Neural cell (in vitro differentiated cells): Measurements from ENCODE around the gene BCKDHB. TPM values are rescaled to one million over a fixed set of nuclear protein-coding genes. Genes with fewer than 3 reads are reported as not detected.
"Not testable (repeated sequence)": the region's sequence is repeated elsewhere in the genome, so short reads cannot be mapped to it uniquely, and the experiment has no call there.

Source experiments
- H2AFZ ChIP-seq: fragments of 200-600, 300-800 bp; sonication (generic), shearing (Covaris generic); 2 replicates; pipeline ENCODE4 v1.6.0; 2014; ENCODE audit warnings: low read depth, mild to moderate bottlenecking, antibody characterized with exemption, low read length, moderate library complexity
- H3F3A ChIP-seq: fragments of 200-600 bp; shearing (Covaris generic); 2 replicates; pipeline ENCODE4 v1.6.1; 2016; ENCODE audit warnings: mild to moderate bottlenecking, moderate library complexity, mixed read lengths, antibody characterized with exemption, low read length; ENCODE audit not compliant: insufficient read depth, poor library complexity, severe bottlenecking
- H3K27ac ChIP-seq: fragments of 200-600, 300-800 bp; sonication (generic), shearing (Covaris generic); 2 replicates; pipeline ENCODE4 v1.5.1; 2014; ENCODE audit warnings: mild to moderate bottlenecking, low read length, moderate library complexity
- H3K27me3 ChIP-seq: fragments of 300-800, 200-600 bp; sonication (generic), shearing (Covaris generic); 2 replicates; pipeline ENCODE4 v1.6.0; 2014; ENCODE audit warnings: mild to moderate bottlenecking, low read depth, low read length, moderate library complexity; ENCODE audit not compliant: insufficient read depth
- H3K36me3 ChIP-seq: fragments of 300-800, 200-600 bp; sonication (generic), shearing (Covaris generic); 2 replicates; pipeline ENCODE4 v1.5.1; 2014; ENCODE audit warnings: mild to moderate bottlenecking, antibody characterized with exemption, low read length, moderate library complexity; ENCODE audit not compliant: insufficient read depth
- H3K4me2 ChIP-seq: fragments of 300-800, 200-600 bp; sonication (generic), shearing (Covaris generic); 2 replicates; pipeline ENCODE4 v1.6.0; 2014; ENCODE audit warnings: mild to moderate bottlenecking, low read length
- H3K4me3 ChIP-seq: fragments of 300-800, 200-600 bp; sonication (generic), shearing (Covaris generic); 2 replicates; pipeline ENCODE4 v1.5.1; 2014; ENCODE audit warnings: mild to moderate bottlenecking, low read length, moderate library complexity
- H3K79me2 ChIP-seq: fragments of 200-600 bp; shearing (Covaris generic); replicated peaks from 2 replicates; pipeline ENCODE4 v1.6.0; 2014; ENCODE audit warnings: mild to moderate bottlenecking, low read length, moderate library complexity; ENCODE audit not compliant: insufficient read depth
- H3K9ac ChIP-seq: fragments of 300-800, 200-600 bp; sonication (generic), shearing (Covaris generic); 2 replicates; pipeline ENCODE4 v1.6.1; 2016; ENCODE audit warnings: mild to moderate bottlenecking, low read length, mixed read lengths
- H3K9me2 ChIP-seq: fragments of 200-600 bp; shearing (Covaris generic); 2 replicates; pipeline ENCODE4 v1.6.1; 2016; ENCODE audit warnings: mild to moderate bottlenecking, low read length, mixed read lengths; ENCODE audit not compliant: insufficient read depth
- H3K9me3 ChIP-seq: fragments of 200-600, 300-800 bp; sonication (generic), shearing (Covaris generic); 2 replicates; pipeline ENCODE4 v1.6.1; 2016; ENCODE audit warnings: mild to moderate bottlenecking, mixed run types, low read length, moderate library complexity, mixed read lengths
- H4K20me1 ChIP-seq: fragments of 200-600 bp; shearing (Covaris generic); 2 replicates; pipeline ENCODE4 v1.6.1; 2016; ENCODE audit warnings: mild to moderate bottlenecking, mixed run types; ENCODE audit not compliant: insufficient read depth
- EP300 ChIP-seq: fragments of 450-650 bp; conservative IDR thresholded peaks from 2 replicates; pipeline ENCODE4 v1.6.1; 2014; ENCODE audit warnings: antibody characterized with exemption, mild to moderate bottlenecking, moderate library complexity; ENCODE audit not compliant: poor library complexity, severe bottlenecking
- EZH2 ChIP-seq: fragments of 200-600, 300-800 bp; shearing (Covaris generic), sonication (generic); IDR thresholded peaks from 2 replicates; pipeline ENCODE4 v1.6.1; 2014; ENCODE audit warnings: antibody characterized with exemption, low read length, borderline replicate concordance, mild to moderate bottlenecking; ENCODE audit not compliant: insufficient read depth, poor library complexity, severe bottlenecking
- MXI1 ChIP-seq: fragments of 450-650 bp; conservative IDR thresholded peaks from 2 replicates; pipeline ENCODE4 v1.6.1; 2014; ENCODE audit warnings: antibody characterized with exemption, mild to moderate bottlenecking; ENCODE audit not compliant: poor library complexity, severe bottlenecking
- POLR2AphosphoS5 ChIP-seq: IDR thresholded peaks from 2 replicates; pipeline ENCODE4 v1.6.1; 2012
- RAD21 ChIP-seq: fragments of 450-650 bp; conservative IDR thresholded peaks from 2 replicates; pipeline ENCODE4 v1.6.1; 2014; ENCODE audit warnings: antibody characterized with exemption, mild to moderate bottlenecking, moderate library complexity
- REST ChIP-seq: IDR thresholded peaks from 2 replicates; pipeline ENCODE4 v1.6.1; 2012; ENCODE audit warnings: borderline replicate concordance
- SMC3 ChIP-seq: fragments of 450-650 bp; conservative IDR thresholded peaks from 2 replicates; pipeline ENCODE4 v1.6.1; 2014; ENCODE audit warnings: antibody characterized with exemption, mild to moderate bottlenecking, moderate library complexity; ENCODE audit not compliant: poor library complexity
- TAF1 ChIP-seq: IDR thresholded peaks from 2 replicates; pipeline ENCODE4 v1.6.1; 2012; ENCODE audit warnings: low read depth
- polyA plus RNA-seq: library from polyadenylated mRNA; depleted of rRNA; stranded (reverse); fragments of >200 nt; gene quantifications from 2 replicates; pipeline ENCODE4 v1.2.3, GENCODE V29; 2014
- TF ChIP-seq, protein P1 (sequence below): fragments of 450-650 bp; IDR thresholded peaks from 2 replicates; pipeline ENCODE4 v1.5.1; 2014; ENCODE audit warnings: antibody characterized with exemption, mild to moderate bottlenecking, moderate library complexity; ENCODE audit not compliant: poor library complexity, severe bottlenecking

Gene BCKDHB
- polyA plus RNA-seq, 1 donor from 2014 or later: 16.1 TPM

- H3F3A ChIP-seq, H2AFZ ChIP-seq, H3K9ac ChIP-seq, H3K27ac ChIP-seq, H3K9me3 ChIP-seq, H3K27me3 ChIP-seq, H4K20me1 ChIP-seq, H3K4me2 ChIP-seq, H3K79me2 ChIP-seq, H3K4me3 ChIP-seq, H3K36me3 ChIP-seq, H3K9me2 ChIP-seq: not testable (repeated sequence)
Measured at GRCh38 chr6:80211890-80212289, 105.4 kb downstream of the BCKDHB start.

GRCh38 chr6:80214436-80215022 is 108.1 kb downstream of the BCKDHB start:
- H3K9me3 ChIP-seq: no peaks in the 10 kb centered on the region
- H3K9me2 ChIP-seq: no peaks in the 10 kb centered on the region
- H3F3A ChIP-seq: no peaks in the 10 kb centered on the region
- H3K4me3 ChIP-seq: no peak overlapping the region
- H3K27me3 ChIP-seq: no peaks in the 10 kb centered on the region
- H2AFZ ChIP-seq: no peak overlapping the region
- H3K4me2 ChIP-seq: no peak overlapping the region
- no peak overlapping the region for H3K27ac ChIP-seq
- no peaks in the 10 kb centered on the region for H3K79me2 ChIP-seq
- H3K36me3 ChIP-seq: no peaks in the 10 kb centered on the region
- no peaks in the 10 kb centered on the region for H4K20me1 ChIP-seq
- no peak for TF ChIP-seq EP300
- peak; percentile 89 for TF ChIP-seq RAD21
- TF ChIP-seq REST: no peak
- peak; percentile 84 for TF ChIP-seq SMC3
- TF ChIP-seq POLR2AphosphoS5: no peak
- no peak for TF ChIP-seq EZH2
- no peak for TF ChIP-seq TAF1
- TF ChIP-seq, protein P1, sequence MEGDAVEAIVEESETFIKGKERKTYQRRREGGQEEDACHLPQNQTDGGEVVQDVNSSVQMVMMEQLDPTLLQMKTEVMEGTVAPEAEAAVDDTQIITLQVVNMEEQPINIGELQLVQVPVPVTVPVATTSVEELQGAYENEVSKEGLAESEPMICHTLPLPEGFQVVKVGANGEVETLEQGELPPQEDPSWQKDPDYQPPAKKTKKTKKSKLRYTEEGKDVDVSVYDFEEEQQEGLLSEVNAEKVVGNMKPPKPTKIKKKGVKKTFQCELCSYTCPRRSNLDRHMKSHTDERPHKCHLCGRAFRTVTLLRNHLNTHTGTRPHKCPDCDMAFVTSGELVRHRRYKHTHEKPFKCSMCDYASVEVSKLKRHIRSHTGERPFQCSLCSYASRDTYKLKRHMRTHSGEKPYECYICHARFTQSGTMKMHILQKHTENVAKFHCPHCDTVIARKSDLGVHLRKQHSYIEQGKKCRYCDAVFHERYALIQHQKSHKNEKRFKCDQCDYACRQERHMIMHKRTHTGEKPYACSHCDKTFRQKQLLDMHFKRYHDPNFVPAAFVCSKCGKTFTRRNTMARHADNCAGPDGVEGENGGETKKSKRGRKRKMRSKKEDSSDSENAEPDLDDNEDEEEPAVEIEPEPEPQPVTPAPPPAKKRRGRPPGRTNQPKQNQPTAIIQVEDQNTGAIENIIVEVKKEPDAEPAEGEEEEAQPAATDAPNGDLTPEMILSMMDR: peak; percentile 82
- H3K9ac ChIP-seq: no peak overlapping the region

DNA sequence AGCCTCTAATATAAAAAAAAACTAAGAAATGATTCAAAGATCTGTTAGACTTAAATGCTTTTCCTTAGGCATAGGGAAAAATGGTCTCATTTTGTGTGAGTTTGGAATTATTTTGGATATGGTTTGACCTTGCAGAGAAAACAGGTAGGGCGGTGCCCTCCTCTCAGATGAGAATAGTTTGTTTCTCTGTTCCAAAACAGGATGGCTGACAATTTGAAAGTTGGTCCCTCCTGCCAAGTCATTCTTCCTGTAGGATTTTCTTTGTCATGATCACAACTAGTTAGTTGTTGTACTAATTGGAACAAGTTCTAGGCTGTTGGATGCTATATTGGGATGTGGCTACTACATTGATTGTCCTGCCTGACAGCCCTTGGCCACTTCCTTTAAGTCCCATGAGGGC is 108.6 kb downstream of the BCKDHB start:
- no peak overlapping the region for H3K27ac ChIP-seq
- H3K4me2 ChIP-seq: no peak overlapping the region
- H3K9me2 ChIP-seq: no peaks in the 10 kb centered on the region

More for the DNA sequence above, 108.6 kb downstream of the BCKDHB start:
- H3K9ac ChIP-seq: no peak overlapping the region
- H2AFZ ChIP-seq: no peak overlapping the region
- H3K79me2 ChIP-seq: no peaks in the 10 kb centered on the region
- H3K27me3 ChIP-seq: no peaks in the 10 kb centered on the region
- no peaks in the 10 kb centered on the region for H3F3A ChIP-seq
- H3K36me3 ChIP-seq: no peaks in the 10 kb centered on the region
- no peaks in the 10 kb centered on the region for H3K9me3 ChIP-seq
- no peak overlapping the region for H3K4me3 ChIP-seq
- TF ChIP-seq MXI1: no peak
- no peak for TF ChIP-seq REST
- no peak for TF ChIP-seq POLR2AphosphoS5
- TF ChIP-seq, protein P1: no peak
- TF ChIP-seq RAD21: no peak
- TF ChIP-seq EP300: no peak
- no peak for TF ChIP-seq TAF1
- TF ChIP-seq SMC3: no peak
- TF ChIP-seq EZH2: no peak
- H4K20me1 ChIP-seq: no peaks in the 10 kb centered on the region
